Activated B cell treated with CpG ODN at 0.5 μM for 24 hours (primary cell): Measurements from ENCODE around the gene COPZ1. TPM values are rescaled to one million over a fixed set of nuclear protein-coding genes. Genes with fewer than 3 reads are reported as not detected.

ENCODE experiments used
- ATAC-seq: fragments of 200-7000 bp; cut with Tn5 transposase; one replicate; pipeline ENCODE4 v1.10.0; 2021; ENCODE audit warnings: low read depth, mild to moderate bottlenecking, moderate library complexity
- CTCF ChIA-PET: fragments of 350-600 bp; sonication (Branson Sonifier 250); formaldehyde crosslinking; loops from one replicate; lab custom pipeline; 2021; ENCODE audit warnings: antibody characterized with exemption; lab: Charles Lee
- POLR2A ChIA-PET: fragments of 350-600 bp; sonication (Branson Sonifier 250); formaldehyde crosslinking; loops from one replicate; lab custom pipeline; 2021; ENCODE audit warnings: antibody characterized with exemption; lab: Charles Lee
- DNase-seq: peaks from one replicate; pipeline ENCODE4 v3.0.0; 2022
- H3K27ac Mint-ChIP-seq: one replicate; pipeline ENCODE4 v1.8.0; 2020; ENCODE audit warnings: mixed read lengths
- H3K27me3 Mint-ChIP-seq: one replicate; pipeline ENCODE4 v1.8.0; 2021; ENCODE audit warnings: mixed read lengths
- H3K36me3 Mint-ChIP-seq: one replicate; pipeline ENCODE4 v1.8.0; 2021; ENCODE audit warnings: low read depth, mixed read lengths
- H3K4me1 Mint-ChIP-seq: one replicate; pipeline ENCODE4 v1.8.0; 2021; ENCODE audit warnings: mixed read lengths
- H3K4me3 Mint-ChIP-seq: one replicate; pipeline ENCODE4 v1.8.0; 2020; ENCODE audit warnings: mild to moderate bottlenecking, mixed read lengths
- H3K9me3 Mint-ChIP-seq: one replicate; pipeline ENCODE4 v1.8.0; 2020; ENCODE audit warnings: mixed read lengths
- intact Hi-C: fragments of 100-400 bp; cut with micrococcal nuclease; formaldehyde crosslinking; loops from one replicate; pipeline ENCODE4 v1.15.1; 2024
- total RNA-seq: library from RNA; stranded (reverse); gene quantifications from 2 replicates; pipeline ENCODE4 v1.2.3, GENCODE V29; 2022
- TF ChIP-seq, protein P1 (sequence below): fragments of 200-600 bp; IDR thresholded peaks from one replicate; pipeline ENCODE4 v1.8.0; 2022; ENCODE audit warnings: antibody characterized with exemption, mild to moderate bottlenecking

The COPZ1 gene
- total RNA-seq, 1 donor from 2014 or later: 120 TPM

- DNase-seq: no peak
- Mint-ChIP-seq H3K4me3 (peak within 1 kb of the TSS; percentile 53), H3K9me3 (no peaks in the 10 kb centered on the region), H3K27me3 (peaks cover 47% of the 10 kb centered on the region), H3K4me1 (peaks cover 41% of the 10 kb centered on the region), H3K36me3 (no peaks in the 10 kb centered on the region), H3K27ac (no peak within 1 kb of the TSS)
- POLR2A ChIA-PET: interaction anchor here (0.6 to 0.7 kb wide), 2 partner anchors 58 to 68 kb away, joined by 3 to 6 read pairs; no protein-coding TSS in a partner anchor
- peak; percentile 41 for ATAC-seq
- intact Hi-C loops: no loop called here
- TF ChIP-seq, protein P1, sequence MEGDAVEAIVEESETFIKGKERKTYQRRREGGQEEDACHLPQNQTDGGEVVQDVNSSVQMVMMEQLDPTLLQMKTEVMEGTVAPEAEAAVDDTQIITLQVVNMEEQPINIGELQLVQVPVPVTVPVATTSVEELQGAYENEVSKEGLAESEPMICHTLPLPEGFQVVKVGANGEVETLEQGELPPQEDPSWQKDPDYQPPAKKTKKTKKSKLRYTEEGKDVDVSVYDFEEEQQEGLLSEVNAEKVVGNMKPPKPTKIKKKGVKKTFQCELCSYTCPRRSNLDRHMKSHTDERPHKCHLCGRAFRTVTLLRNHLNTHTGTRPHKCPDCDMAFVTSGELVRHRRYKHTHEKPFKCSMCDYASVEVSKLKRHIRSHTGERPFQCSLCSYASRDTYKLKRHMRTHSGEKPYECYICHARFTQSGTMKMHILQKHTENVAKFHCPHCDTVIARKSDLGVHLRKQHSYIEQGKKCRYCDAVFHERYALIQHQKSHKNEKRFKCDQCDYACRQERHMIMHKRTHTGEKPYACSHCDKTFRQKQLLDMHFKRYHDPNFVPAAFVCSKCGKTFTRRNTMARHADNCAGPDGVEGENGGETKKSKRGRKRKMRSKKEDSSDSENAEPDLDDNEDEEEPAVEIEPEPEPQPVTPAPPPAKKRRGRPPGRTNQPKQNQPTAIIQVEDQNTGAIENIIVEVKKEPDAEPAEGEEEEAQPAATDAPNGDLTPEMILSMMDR: no peak
- CTCF ChIA-PET: no interaction called here
Observed at GRCh38 chr12:54300732-54301427, 24.1 kb upstream of the COPZ1 start, which contains the start of gene NFE2. NFE2 (minus strand) TSS chr12:54301015; CDS start chr12:54295248, 5,767 bp downstream.

- intact Hi-C loops: loop anchor here (2.0 kb wide), 1 partner anchor 15 kb away; no protein-coding TSS in a partner anchor
- H3K27ac Mint-ChIP-seq: no peak overlapping the region
- H3K4me1 Mint-ChIP-seq: peaks cover 41% of the 10 kb centered on the region
- no peak for DNase-seq
- TF ChIP-seq, protein P1: no peak
- no peaks in the 10 kb centered on the region for H3K9me3 Mint-ChIP-seq
- ChIA-PET CTCF (interaction anchor here (0.9 kb wide), 1 partner anchor 50 kb away, joined by 3 read pairs; no protein-coding TSS in a partner anchor), POLR2A (interaction anchor here (0.7 kb wide), 1 partner anchor 17 kb away, joined by 9 read pairs; no protein-coding TSS in a partner anchor)
- H3K36me3 Mint-ChIP-seq: no peaks in the 10 kb centered on the region
- peaks cover 47% of the 10 kb centered on the region for H3K27me3 Mint-ChIP-seq
- no peak for ATAC-seq
- H3K4me3 Mint-ChIP-seq: peak overlapping the region; percentile 53
Observed at GRCh38 chr12:54301428-54302048, 23.4 kb upstream of the COPZ1 start.

GRCh38 chr12:54303640-54304039 is 21.3 kb upstream of the COPZ1 start:
- H3K36me3 Mint-ChIP-seq: no peaks in the 10 kb centered on the region
- no peak for DNase-seq
- no peak overlapping the region for H3K27ac Mint-ChIP-seq
- POLR2A ChIA-PET: interaction anchor here (1.1 to 2.1 kb wide), 3 partner anchors 11 to 24 kb away, joined by 4 to 10 read pairs (median 8); partner anchors contain the start of genes CBX5 and HNRNPA1
- intact Hi-C loops: loop anchor here (2.0 kb wide), 2 partner anchors 17 to 21 kb away; partner anchors contain the start of gene COPZ1
- TF ChIP-seq, protein P1: no peak
- H3K9me3 Mint-ChIP-seq: no peaks in the 10 kb centered on the region
- peak overlapping the region; percentile 69 for H3K4me3 Mint-ChIP-seq
- ATAC-seq: no peak
- H3K4me1 Mint-ChIP-seq: peaks cover 36% of the 10 kb centered on the region
- CTCF ChIA-PET: interaction anchor here (0.7 to 1.0 kb wide), 2 partner anchors 10 to 21 kb away, joined by 4 read pairs; partner anchors contain the start of gene COPZ1
- H3K27me3 Mint-ChIP-seq: peaks cover 41% of the 10 kb centered on the region

- ChIA-PET POLR2A (interaction anchor here (0.5 to 2.1 kb wide), 4 partner anchors 11 to 215 kb away, joined by 4 to 10 read pairs (median 6); partner anchors contain the start of genes CBX5 and HNRNPA1), CTCF (interaction anchor here (0.7 to 1.0 kb wide), 2 partner anchors 10 to 21 kb away, joined by 4 read pairs; partner anchors contain the start of gene COPZ1)
- no peak overlapping the region for H3K27ac Mint-ChIP-seq
- intact Hi-C loops: loop anchor here (2.0 kb wide), 1 partner anchor 21 kb away; the partner anchor contains the start of gene COPZ1
- peak; percentile 94 for ATAC-seq
- peak; percentile 54 for DNase-seq
- peaks cover 36% of the 10 kb centered on the region for H3K4me1 Mint-ChIP-seq
- H3K27me3 Mint-ChIP-seq: peaks cover 37% of the 10 kb centered on the region
- H3K36me3 Mint-ChIP-seq: no peaks in the 10 kb centered on the region
- peak overlapping the region; percentile 69 for H3K4me3 Mint-ChIP-seq
- no peaks in the 10 kb centered on the region for H3K9me3 Mint-ChIP-seq
- TF ChIP-seq, protein P1: no peak
Observed at GRCh38 chr12:54304187-54304810, 20.6 kb upstream of the COPZ1 start.
